ENCODE results near the gene C5orf63.
"Not testable (repeated sequence)": the region's sequence is repeated elsewhere in the genome, so short reads cannot be mapped to it uniquely, and the experiment has no call there.

Gene C5orf63

DNA sequence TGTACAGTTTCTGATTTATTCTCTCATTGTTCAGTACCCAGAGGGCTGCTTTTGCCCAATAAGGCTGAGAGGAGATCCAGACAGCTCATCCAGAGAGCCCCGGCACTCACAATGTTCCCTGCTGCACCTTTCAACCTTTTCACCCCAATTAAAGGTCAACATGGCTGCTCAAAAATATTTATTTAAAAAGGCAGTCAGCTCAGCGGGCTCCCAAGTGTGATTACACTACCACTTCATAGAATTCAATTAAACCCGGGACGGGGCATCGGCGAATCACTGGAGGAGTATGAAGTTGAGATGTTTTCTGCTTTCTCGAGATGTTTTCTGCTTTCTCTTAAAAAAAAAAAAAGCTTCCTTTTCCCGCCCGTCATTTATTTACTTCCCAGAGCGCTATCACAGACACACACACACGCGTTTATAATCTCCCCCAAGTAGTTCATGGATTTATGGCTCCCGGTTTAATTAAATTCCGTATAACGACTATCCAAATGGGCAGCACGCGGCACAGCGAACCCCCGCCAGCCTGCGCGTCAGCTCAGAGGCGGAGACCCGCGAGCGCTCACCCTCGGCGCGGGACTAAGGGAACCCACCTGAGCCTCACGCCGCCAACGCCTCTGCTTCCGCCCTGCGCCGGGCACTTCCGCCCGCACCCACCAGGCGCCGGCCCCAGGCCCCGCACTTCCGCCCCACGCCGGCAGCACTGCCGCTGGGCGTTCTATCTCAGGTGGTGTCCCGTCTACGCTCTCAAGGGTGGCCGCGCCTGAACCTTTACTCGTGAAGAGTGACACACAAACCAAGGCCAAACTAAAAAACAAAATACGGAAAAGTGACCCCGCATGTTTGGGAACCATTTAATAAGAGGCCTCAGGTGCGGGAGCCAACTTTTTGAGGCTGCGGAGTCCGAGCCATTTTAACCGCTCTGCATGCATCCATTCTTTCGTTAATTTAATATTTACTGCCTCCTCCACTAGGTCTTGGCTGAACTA lies at the start of gene C5orf63:
Gene C5orf63, minus strand, starts transcription at position 642 of the 986 bp plus-strand sequence. CDS start 14,507 bp downstream, outside the sequence.
- peak; percentile 73 for DNase-seq

DNA sequence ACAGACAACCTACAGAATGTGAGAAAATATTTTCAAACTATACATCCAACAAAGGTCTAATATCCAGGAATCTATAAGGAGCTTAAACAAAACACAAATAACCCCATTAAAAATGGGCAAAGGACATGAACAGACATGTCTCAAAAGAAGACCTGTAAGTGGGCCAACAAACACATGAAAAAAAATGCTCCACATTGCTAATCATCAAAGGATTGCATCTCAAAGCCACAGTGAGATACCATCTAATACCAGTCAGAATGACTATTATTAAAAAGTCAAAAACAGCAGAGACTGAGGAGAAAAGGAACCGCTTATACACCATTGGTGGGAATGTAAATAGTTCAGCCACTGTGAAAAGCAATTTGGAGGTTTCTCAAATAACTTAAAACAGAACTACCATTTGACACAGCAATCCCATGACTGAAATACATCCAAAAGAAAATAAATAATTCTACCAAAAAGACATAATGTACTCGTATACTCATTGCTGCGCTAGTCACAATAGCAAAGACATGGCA lies 39.1 kb upstream of the C5orf63 start:
- DNase-seq = no peak

- no peak for DNase-seq
Observed at GRCh38 chr5:127111112-127111511, 37.8 kb upstream of the C5orf63 start.

DNA sequence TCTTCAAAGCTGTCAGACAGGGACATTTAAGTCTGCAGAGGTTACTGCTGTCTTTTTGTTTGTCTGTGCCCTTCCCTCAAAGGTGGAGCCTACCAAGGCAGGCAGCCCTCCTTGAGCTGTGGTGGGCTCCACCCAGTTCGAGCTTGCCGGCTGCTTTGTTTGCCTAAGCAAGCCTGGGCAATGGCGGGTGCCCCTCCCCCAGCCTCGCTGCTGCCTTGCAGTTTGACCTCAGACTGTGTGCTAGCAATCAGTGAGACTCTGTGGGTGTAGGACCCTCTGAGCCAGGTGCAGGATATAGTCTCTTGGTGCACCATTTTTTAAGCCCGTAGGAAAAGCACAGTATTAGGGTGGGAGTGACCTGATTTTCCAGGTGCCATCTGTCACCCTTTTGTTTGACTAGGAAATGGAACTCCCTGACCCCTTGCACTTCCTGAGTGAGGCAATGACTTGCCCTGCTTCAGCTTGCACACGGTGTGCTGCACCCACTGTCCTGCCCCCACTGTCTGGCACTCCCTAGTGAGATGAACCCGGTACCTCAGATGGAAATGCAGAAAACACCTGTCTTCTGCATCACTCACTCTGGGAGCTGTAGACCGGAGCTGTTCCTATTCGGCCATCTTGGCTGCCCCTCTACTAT lies 35.4 kb upstream of the C5orf63 start:
- DNase-seq = not testable (repeated sequence)

GRCh38 chr5:127101935-127102334 lies 28.6 kb upstream of the C5orf63 start:
- DNase-seq = no peak

GRCh38 chr5:127101533-127101932 lies 28.2 kb upstream of the C5orf63 start:
- DNase-seq = no peak

- no peak for DNase-seq
Observed at GRCh38 chr5:127098241-127098640, 24.9 kb upstream of the C5orf63 start.

GRCh38 chr5:127097278-127097677 lies 24.0 kb upstream of the C5orf63 start:
- no peak for DNase-seq

DNA sequence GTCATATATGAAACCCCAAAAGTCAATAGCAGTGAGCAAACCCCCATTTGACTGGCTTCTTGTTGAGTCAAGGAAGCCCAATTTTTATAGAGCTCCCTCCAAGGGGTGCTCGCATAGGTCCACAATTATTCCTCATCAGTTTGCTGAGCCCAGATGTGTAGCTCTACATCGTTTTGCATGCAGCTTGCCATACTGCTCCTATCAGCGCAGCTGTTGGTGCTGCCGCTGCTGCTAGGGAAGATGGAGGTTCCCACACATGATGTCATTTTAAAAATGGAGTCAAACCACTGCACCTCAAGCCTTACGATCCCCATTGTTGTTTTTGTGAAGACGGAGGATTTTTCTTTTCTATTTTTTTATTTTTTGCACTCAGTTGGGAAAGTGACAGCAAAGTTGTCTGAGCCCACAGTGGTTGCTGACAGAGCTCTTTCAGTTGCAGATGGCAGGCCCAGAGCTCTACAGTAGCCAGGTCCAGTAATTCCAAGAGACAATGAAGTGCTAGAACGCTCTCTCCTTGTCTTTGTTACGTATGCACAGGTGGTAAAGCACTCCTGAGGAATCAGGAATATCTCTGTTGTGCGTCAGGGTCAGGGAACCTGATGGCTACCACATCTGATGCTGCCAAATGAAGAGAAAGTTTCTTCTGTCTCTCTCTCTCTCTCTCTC lies 23.2 kb upstream of the C5orf63 start:
- DNase-seq = no peak

GRCh38 chr5:127094161-127094814 lies 21.0 kb upstream of the C5orf63 start:
- DNase-seq = no peak

DNA sequence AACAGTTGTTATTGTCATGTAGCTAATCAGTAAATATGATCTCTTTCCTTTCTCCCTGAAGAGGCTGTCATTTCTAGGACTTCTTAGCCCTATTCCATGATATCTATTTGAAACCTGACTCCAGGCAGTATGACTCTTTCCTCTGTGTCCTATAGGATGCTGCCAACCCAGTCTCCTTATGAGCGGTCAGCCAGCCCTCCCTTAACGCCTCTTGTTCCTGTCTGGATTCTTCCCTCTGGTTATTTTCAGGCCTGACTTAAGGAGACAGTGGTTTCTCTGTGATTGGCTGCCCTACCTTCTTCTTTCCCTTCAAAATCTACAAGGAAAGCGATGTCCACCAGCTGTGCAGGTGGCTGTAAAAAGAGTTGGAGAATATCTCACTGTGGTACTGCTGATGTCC lies 19.4 kb upstream of the C5orf63 start:
- DNase-seq = no peak

DNA sequence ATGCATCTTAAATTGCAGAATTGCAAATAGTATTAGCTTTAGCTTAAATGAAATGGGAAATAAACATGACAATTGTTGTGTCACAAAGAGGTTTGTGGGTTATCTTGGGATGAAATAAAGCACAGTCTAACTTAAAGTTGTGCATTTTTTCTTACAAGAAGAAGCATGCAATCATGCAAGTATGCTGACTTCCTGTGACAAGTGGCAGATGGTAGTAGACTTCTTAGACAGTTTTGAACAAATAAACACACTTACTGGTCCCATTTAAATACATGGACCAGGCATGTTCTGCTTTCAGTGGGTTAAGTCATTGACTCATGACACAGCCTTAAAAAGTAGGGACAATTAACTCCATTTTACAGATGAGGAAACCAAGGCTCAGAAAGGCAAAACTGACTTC lies 15.9 kb upstream of the C5orf63 start:
- no peak for DNase-seq

- no peak for DNase-seq
Observed at GRCh38 chr5:127088251-127088650, 14.9 kb upstream of the C5orf63 start.

DNA sequence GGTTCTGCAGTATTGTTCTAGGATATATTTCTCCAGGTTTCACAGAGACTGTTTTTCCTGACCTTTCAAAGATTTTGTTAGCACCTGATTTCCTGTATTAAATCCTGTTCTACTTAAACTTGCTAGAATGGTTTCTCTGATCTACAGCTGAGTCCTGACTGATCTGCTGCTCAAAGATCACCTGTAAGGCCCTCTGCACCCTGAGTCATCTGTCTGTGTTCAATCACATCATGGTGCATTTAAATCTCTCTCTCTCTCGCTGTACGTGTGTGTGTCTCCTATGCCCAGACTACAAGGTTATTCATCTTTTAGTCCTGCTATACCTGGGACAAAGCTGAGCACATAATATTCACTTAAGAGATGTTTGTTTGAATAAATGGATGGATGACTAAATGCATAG lies 13.3 kb upstream of the C5orf63 start:
- DNase-seq = no peak

- DNase-seq = no peak
Observed at GRCh38 chr5:127085796-127086195, 12.5 kb upstream of the C5orf63 start.

GRCh38 chr5:127085371-127085770 lies 12.1 kb upstream of the C5orf63 start:
- DNase-seq = no peak

- DNase-seq = no peak
Observed at GRCh38 chr5:127084656-127085055, 11.4 kb upstream of the C5orf63 start.

- no peak for DNase-seq
Observed at GRCh38 chr5:127083711-127084110, 10.4 kb upstream of the C5orf63 start.

DNA sequence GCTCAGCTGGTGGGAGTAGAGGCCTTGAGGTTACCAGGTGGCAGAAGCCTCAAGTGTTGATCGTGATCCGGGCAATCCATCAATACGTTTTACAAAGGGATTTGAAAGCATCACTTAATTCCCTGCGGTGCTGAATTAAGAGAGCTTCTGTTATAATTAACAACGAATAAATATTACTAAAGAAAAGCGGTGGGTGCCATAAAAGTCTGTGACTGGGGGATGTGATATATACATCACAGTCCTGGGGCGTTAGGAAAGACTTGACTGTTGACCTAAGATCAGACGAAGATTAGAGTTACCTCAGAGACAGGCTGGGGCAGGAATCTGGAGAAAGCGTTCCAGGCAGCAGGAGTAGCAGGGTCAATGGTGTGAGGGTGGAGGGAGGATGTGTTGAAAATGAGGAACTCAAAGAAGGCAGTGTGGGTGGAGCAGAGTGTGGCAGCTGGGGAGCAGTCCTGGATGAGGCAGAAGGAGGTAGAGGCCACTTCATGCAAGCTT lies 6.7 kb upstream of the C5orf63 start:
- no peak for DNase-seq

GRCh38 chr5:127077366-127077765 lies 4.1 kb upstream of the C5orf63 start:
- DNase-seq = no peak

DNA sequence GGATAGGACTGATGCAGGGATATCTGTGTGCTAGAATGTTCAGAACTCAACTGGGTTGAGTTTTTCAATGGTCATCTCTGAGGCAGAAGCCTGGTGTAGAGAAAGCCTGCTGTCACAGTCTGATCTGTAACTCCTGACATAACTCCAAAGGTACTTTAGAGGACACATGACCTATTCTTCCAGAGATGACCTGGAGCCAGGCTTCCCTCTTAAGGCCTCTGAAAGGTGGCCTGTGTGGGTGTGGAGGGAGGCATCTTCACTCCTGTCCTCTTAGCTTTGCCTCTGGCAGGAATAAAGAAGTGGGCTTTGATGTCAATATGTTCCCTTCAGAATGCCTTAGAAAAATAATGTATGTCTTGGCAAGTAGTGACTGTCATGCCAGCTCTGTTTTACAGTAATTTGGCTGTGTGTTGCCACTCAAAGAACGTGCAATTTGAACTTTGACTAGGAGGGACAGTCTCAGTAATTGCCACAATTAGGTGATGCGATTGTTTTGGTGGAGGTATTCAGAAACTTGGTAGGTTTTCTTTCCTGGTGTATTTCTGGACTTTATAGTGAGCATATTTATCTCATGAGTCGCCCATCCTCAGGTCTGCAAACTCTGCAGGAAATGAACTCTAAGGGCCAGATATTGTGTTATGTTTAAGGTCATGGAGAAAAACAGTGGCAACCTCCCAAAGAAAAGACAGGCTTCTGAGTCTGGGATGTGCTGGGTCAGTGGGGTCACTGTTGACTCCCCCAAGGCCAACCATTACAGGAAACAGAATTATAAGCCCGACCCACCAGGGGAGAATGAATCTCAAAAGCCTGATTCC lies 3.2 kb upstream of the C5orf63 start:
- DNase-seq = no peak

DNA sequence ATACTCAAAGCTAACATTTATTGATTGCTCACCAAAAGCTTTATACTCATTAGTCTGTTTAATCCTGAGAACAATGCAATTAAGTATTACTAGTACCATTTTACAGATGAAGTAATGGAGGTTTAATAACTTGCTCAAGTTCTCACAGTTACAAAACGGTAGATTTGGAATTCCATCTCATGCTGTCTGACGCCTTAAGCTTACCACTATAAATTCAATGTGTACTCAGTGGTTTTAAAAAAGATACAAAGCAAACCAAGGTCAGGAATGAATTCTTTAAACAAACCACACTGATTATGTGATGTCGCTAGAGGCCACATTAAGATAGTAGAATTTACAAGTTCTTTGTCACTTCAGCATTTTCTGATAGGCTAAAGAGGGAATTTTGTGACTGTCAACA lies 1.2 kb upstream of the C5orf63 start:
- DNase-seq = no peak
